Naive thymus-derived CD4-positive, alpha-beta T cell (primary cell): ENCODE measurements around the gene DCT. TPM values are rescaled to one million over a fixed set of nuclear protein-coding genes. Genes with fewer than 3 reads are reported as not detected.
"Not testable (repeated sequence)": the region's sequence is repeated elsewhere in the genome, so short reads cannot be mapped to it uniquely, and the experiment has no call there.

Experiments used
- ATAC-seq: fragments of 150-1000 bp; cut with Tn5 transposase; 2 replicates; pipeline ENCODE4 v1.10.0; 2021; ENCODE audit warnings: mild to moderate bottlenecking, moderate library complexity
- CTCF ChIA-PET: fragments of 350-600 bp; sonication (Branson Sonifier 250); formaldehyde crosslinking; loops from one replicate; lab custom pipeline; 2021; ENCODE audit warnings: antibody characterized with exemption; lab: Charles Lee
- POLR2A ChIA-PET: fragments of 350-600 bp; sonication (Branson Sonifier 250); formaldehyde crosslinking; loops from one replicate; lab custom pipeline; 2021; ENCODE audit warnings: antibody characterized with exemption, inconsistent platforms; lab: Charles Lee
- DNase-seq, 9 donors: peaks; one replicate each; pipeline versions ENCODE4 v3.0.0 to v3.0.0-alpha.2; 2020 to 2022; ENCODE audit warnings: mixed read lengths in 1 of 9
- H3K27ac ChIP-seq: one replicate; pipeline ENCODE4 v1.7.0; 2013; ENCODE audit warnings: mild to moderate bottlenecking, low read depth, low read length, moderate library complexity
- H3K27me3 ChIP-seq, 2 donors: one replicate each; pipeline ENCODE4 v1.7.0; 2013; ENCODE audit warnings: low read length in 2 of 2, mild to moderate bottlenecking in 2 of 2, moderate library complexity in 2 of 2; ENCODE audit not compliant: control insufficient read depth in 2 of 2, insufficient read depth in 2 of 2
- H3K36me3 ChIP-seq, 3 experiments: 1 replicate in 2 of 3; 2 replicates in 1 of 3; pipeline ENCODE4 v1.7.0; 2013; ENCODE audit warnings: low read length in 3 of 3, mild to moderate bottlenecking in 3 of 3, moderate library complexity in 1 of 3; ENCODE audit not compliant: insufficient read depth in 3 of 3, control insufficient read depth in 2 of 3
- H3K4me1 ChIP-seq, 2 donors: one replicate each; pipeline ENCODE4 v1.7.0; 2013; ENCODE audit warnings: low read length in 2 of 2, mild to moderate bottlenecking in 2 of 2, moderate library complexity in 1 of 2; ENCODE audit not compliant: control insufficient read depth in 2 of 2, insufficient read depth in 2 of 2
- H3K4me3 ChIP-seq: 2 replicates; pipeline ENCODE4 v1.7.0; 2013; ENCODE audit warnings: mild to moderate bottlenecking, low read length
- H3K9me3 ChIP-seq, 3 experiments: 1 replicate in 2 of 3; 2 replicates in 1 of 3; pipeline ENCODE4 v1.7.0; 2013; ENCODE audit warnings: low read length in 3 of 3; ENCODE audit not compliant: control insufficient read depth in 2 of 3
- H3K27ac Mint-ChIP-seq, 9 donors: one replicate each; pipeline ENCODE4 v1.8.0; 2020 to 2022; ENCODE audit warnings: mixed read lengths in 9 of 9, mild to moderate bottlenecking in 8 of 9, moderate library complexity in 5 of 9, inconsistent platforms in 2 of 9
- H3K27me3 Mint-ChIP-seq, 5 donors: one replicate each; pipeline ENCODE4 v1.8.0; 2021 to 2022; ENCODE audit warnings: mixed read lengths in 5 of 5, mild to moderate bottlenecking in 1 of 5
- H3K36me3 Mint-ChIP-seq, 5 donors: one replicate each; pipeline ENCODE4 v1.8.0; 2020 to 2022; ENCODE audit warnings: mixed read lengths in 5 of 5, mild to moderate bottlenecking in 3 of 5, inconsistent platforms in 1 of 5
- H3K4me1 Mint-ChIP-seq, 7 donors: one replicate each; pipeline ENCODE4 v1.8.0; 2020 to 2022; ENCODE audit warnings: mixed read lengths in 7 of 7, mild to moderate bottlenecking in 3 of 7, inconsistent platforms in 1 of 7
- H3K4me3 Mint-ChIP-seq, 10 donors: one replicate each; pipeline ENCODE4 v1.8.0; 2020 to 2022; ENCODE audit warnings: mild to moderate bottlenecking in 10 of 10, mixed read lengths in 10 of 10, moderate library complexity in 6 of 10, inconsistent platforms in 2 of 10
- H3K9me3 Mint-ChIP-seq, 11 donors: one replicate each; pipeline ENCODE4 v1.8.0; 2020 to 2022; ENCODE audit warnings: mixed read lengths in 11 of 11, mild to moderate bottlenecking in 4 of 11, inconsistent platforms in 1 of 11, moderate library complexity in 1 of 11
- intact Hi-C, 2 donors: fragments of 100-400 bp; cut with micrococcal nuclease; formaldehyde crosslinking; loops; one replicate each; pipeline ENCODE4 v1.15.1; 2023
- polyA plus RNA-seq, 2 donors: library from polyadenylated mRNA; unstranded; fragments of 300-500 nt; fragmentation: Illumina TruSeq; gene quantifications; one replicate each; pipeline ENCODE4 v1.2.3, GENCODE V29; 2021
- total RNA-seq, 6 experiments: library from RNA in 5 of 6; stranded (reverse) in 5 of 6; gene quantifications; 1 replicate in 5 of 6; 2 replicates in 1 of 6; pipeline ENCODE4 v1.2.3 and lab custom pipeline; 2021 to 2026

DCT gene
- total RNA-seq (1 to 10 TPM in 2 of 5 experiments, under 1 TPM in 3; 0.19 to 1.9 (median 0.74) TPM), polyA plus RNA-seq (under 1 TPM in 1 of 2 donors, not detected in 1; 0.37 TPM), total RNA-seq (lab: John Stamatoyannopoulos, UW) (1.3 reads per million, percentile 2 among the genes with 10 or more reads in this experiment)

- Mint-ChIP-seq H3K4me1 (peaks cover 0 to 2% (median 0%) of the 10 kb centered on the region in 7 donors), H3K27ac (no peak within 1 kb of the TSS), H3K36me3 (no peaks in the 10 kb centered on the region), H3K4me3 (no peak within 1 kb of the TSS), H3K27me3 (no peaks in the 10 kb centered on the region), H3K9me3 (peaks cover 0 to 3% (median 0%) of the 10 kb centered on the region in 11 donors)
- no peak for ATAC-seq
- no peak for DNase-seq
- no peaks in the 10 kb centered on the region for H3K9me3 ChIP-seq
- CTCF ChIA-PET: no interaction called here
- intact Hi-C loops: no loop called here
- no peaks in the 10 kb centered on the region for H3K36me3 ChIP-seq
- no peak within 1 kb of the TSS for H3K4me3 ChIP-seq
- POLR2A ChIA-PET: no interaction called here
- no peak within 1 kb of the TSS for H3K27ac ChIP-seq
- no peaks in the 10 kb centered on the region for H3K4me1 ChIP-seq
- H3K27me3 ChIP-seq: no peaks in the 10 kb centered on the region
Observed at GRCh38 chr13:94479616-94480015, at the start of gene DCT. DCT (minus strand) TSS chr13:94479682; CDS start chr13:94479255, 427 bp downstream.

GRCh38 chr13:94526956-94527355 is 47.5 kb upstream of the DCT start:
- POLR2A ChIA-PET: not testable (repeated sequence)
- peaks cover 0 to 26% (median 7%) of the 10 kb centered on the region in 11 donors for H3K9me3 Mint-ChIP-seq
- CTCF ChIA-PET: interaction anchor here (0.8 kb wide), 1 partner anchor 15 kb away, joined by 3 read pairs; no protein-coding TSS in a partner anchor

GRCh38 chr13:94525781-94526180 is 46.3 kb upstream of the DCT start:
- Mint-ChIP-seq H3K27ac (no peak overlapping the region), H3K36me3 (peaks cover 0 to 12% (median 7%) of the 10 kb centered on the region in 5 donors), H3K27me3 (peaks cover 0 to 12% (median 0%) of the 10 kb centered on the region in 5 donors), H3K4me3 (no peak overlapping the region), H3K9me3 (peaks cover 0 to 19% (median 6%) of the 10 kb centered on the region in 11 donors), H3K4me1 (peaks cover 0 to 4% (median 0%) of the 10 kb centered on the region in 7 donors)
- ChIA-PET POLR2A (no interaction called here), CTCF (no interaction called here)
- no peaks in the 10 kb centered on the region for H3K27me3 ChIP-seq
- ATAC-seq (no peak), DNase-seq (no peak)
- H3K4me3 ChIP-seq: no peak overlapping the region
- intact Hi-C loops: no loop called here
- no peaks in the 10 kb centered on the region for H3K4me1 ChIP-seq
- H3K9me3 ChIP-seq: no peaks in the 10 kb centered on the region
- H3K27ac ChIP-seq: no peak overlapping the region
- no peaks in the 10 kb centered on the region for H3K36me3 ChIP-seq

More at GRCh38 chr13:94526956-94527355, 47.5 kb upstream of the DCT start:
- peaks cover 0 to 12% (median 7%) of the 10 kb centered on the region in 5 donors for H3K36me3 Mint-ChIP-seq
- peaks cover 0 to 12% (median 0%) of the 10 kb centered on the region in 5 donors for H3K27me3 Mint-ChIP-seq
- H3K36me3 ChIP-seq, intact Hi-C loops, H3K4me1 ChIP-seq, H3K27ac Mint-ChIP-seq, H3K27me3 ChIP-seq, H3K4me1 Mint-ChIP-seq, ATAC-seq, H3K4me3 Mint-ChIP-seq, H3K9me3 ChIP-seq, H3K27ac ChIP-seq, H3K4me3 ChIP-seq, DNase-seq: not testable (repeated sequence)

- intact Hi-C loops: no loop called here
Observed at GRCh38 chr13:94524407-94524806, 44.9 kb upstream of the DCT start.

GRCh38 chr13:94520001-94520400 is 40.5 kb upstream of the DCT start:
- DNase-seq (no peak), ATAC-seq (no peak)
- Mint-ChIP-seq H3K27ac (no peak overlapping the region), H3K36me3 (peaks cover 0 to 9% (median 0%) of the 10 kb centered on the region in 5 donors), H3K27me3 (peaks cover 0 to 5% (median 0%) of the 10 kb centered on the region in 5 donors), H3K9me3 (peaks cover 0 to 10% (median 5%) of the 10 kb centered on the region in 11 donors), H3K4me1 (peaks cover 0 to 9% (median 2%) of the 10 kb centered on the region in 7 donors), H3K4me3 (no peak overlapping the region)
- intact Hi-C loops: no loop called here
- no peaks in the 10 kb centered on the region for H3K4me1 ChIP-seq
- H3K4me3 ChIP-seq: no peak overlapping the region
- CTCF ChIA-PET: interaction anchor here (0.5 kb wide), 1 partner anchor 66 kb away, joined by 3 read pairs; no protein-coding TSS in a partner anchor
- H3K9me3 ChIP-seq: no peaks in the 10 kb centered on the region
- H3K27me3 ChIP-seq: no peaks in the 10 kb centered on the region
- POLR2A ChIA-PET: interaction anchor here (0.6 kb wide), 1 partner anchor 46 kb away, joined by 5 read pairs; no protein-coding TSS in a partner anchor
- H3K27ac ChIP-seq: no peak overlapping the region
- no peaks in the 10 kb centered on the region for H3K36me3 ChIP-seq

More at GRCh38 chr13:94524407-94524806, 44.9 kb upstream of the DCT start:
- H3K27ac ChIP-seq: no peak overlapping the region
- CTCF ChIA-PET: no interaction called here
- H3K36me3 ChIP-seq: no peaks in the 10 kb centered on the region
- DNase-seq (no peak), ATAC-seq (no peak)
- peaks cover 0 to 12% (median 6%) of the 10 kb centered on the region in 11 donors for H3K9me3 Mint-ChIP-seq
- H3K4me3 ChIP-seq: no peak overlapping the region
- no peak overlapping the region for H3K4me3 Mint-ChIP-seq
- H3K27me3 ChIP-seq: no peaks in the 10 kb centered on the region
- H3K36me3 Mint-ChIP-seq: peaks cover 0 to 9% (median 4%) of the 10 kb centered on the region in 5 donors
- no peak overlapping the region for H3K27ac Mint-ChIP-seq
- POLR2A ChIA-PET: no interaction called here
- peaks cover 0 to 9% (median 0%) of the 10 kb centered on the region in 5 donors for H3K27me3 Mint-ChIP-seq
- peaks cover 0 to 4% (median 0%) of the 10 kb centered on the region in 7 donors for H3K4me1 Mint-ChIP-seq
- no peaks in the 10 kb centered on the region for H3K9me3 ChIP-seq
- H3K4me1 ChIP-seq: no peaks in the 10 kb centered on the region

- peaks cover 0 to 13% (median 5%) of the 10 kb centered on the region in 7 donors for H3K4me1 Mint-ChIP-seq
- CTCF ChIA-PET: no interaction called here
Observed at GRCh38 chr13:94516456-94516855, 37.0 kb upstream of the DCT start.

More at GRCh38 chr13:94516456-94516855, 37.0 kb upstream of the DCT start:
- ATAC-seq (no peak), DNase-seq (no peak)
- Mint-ChIP-seq H3K4me3 (no peak overlapping the region), H3K27ac (no peak overlapping the region), H3K9me3 (peaks cover 0 to 10% (median 5%) of the 10 kb centered on the region in 11 donors), H3K36me3 (peaks cover 0 to 9% (median 0%) of the 10 kb centered on the region in 5 donors), H3K27me3 (peaks cover 0 to 12% (median 2%) of the 10 kb centered on the region in 5 donors)
- POLR2A ChIA-PET: no interaction called here
- intact Hi-C loops: no loop called here
- Histone ChIP-seq H3K36me3 (no peaks in the 10 kb centered on the region), H3K4me3 (no peak overlapping the region), H3K4me1 (no peaks in the 10 kb centered on the region), H3K9me3 (no peaks in the 10 kb centered on the region), H3K27me3 (no peaks in the 10 kb centered on the region), H3K27ac (no peak overlapping the region)
